ENCODE data around the gene ZNF407.

GRCh38 chr18:74637070-74637469 lies 39.4 kb downstream of the ZNF407 start:
- TF ChIP-seq REST (IDR thresholded peaks at IDR 0.05; ENCODE audit: insufficient replicate concordance, low read depth) (no peak), CTCF (IDR thresholded peaks at IDR 0.05; ENCODE audit: insufficient read depth, low read length) (no peak), GABPA (IDR thresholded peaks at IDR 0.05; ENCODE audit: low read depth) (no peak), POLR2AphosphoS5 (IDR thresholded peaks at IDR 0.05; ENCODE audit: low read depth) (no peak)
